HG03280 (cell line): Measurements from ENCODE around the gene ACTN4.
"Not testable (repeated sequence)": the region's sequence is repeated elsewhere in the genome, so short reads cannot be mapped to it uniquely, and the experiment has no call there.

Source experiments
- ATAC-seq: cut with Tn5 transposase; IDR thresholded peaks from one replicate; pipeline ENCODE4 v1.9.1; 2021; ENCODE audit warnings: mild to moderate bottlenecking, moderate library complexity; ENCODE audit not compliant: unreplicated experiment

ACTN4 gene

GRCh38 chr19:38735257-38735686 is 87.8 kb downstream of the ACTN4 start:
- ATAC-seq = no peak

DNA sequence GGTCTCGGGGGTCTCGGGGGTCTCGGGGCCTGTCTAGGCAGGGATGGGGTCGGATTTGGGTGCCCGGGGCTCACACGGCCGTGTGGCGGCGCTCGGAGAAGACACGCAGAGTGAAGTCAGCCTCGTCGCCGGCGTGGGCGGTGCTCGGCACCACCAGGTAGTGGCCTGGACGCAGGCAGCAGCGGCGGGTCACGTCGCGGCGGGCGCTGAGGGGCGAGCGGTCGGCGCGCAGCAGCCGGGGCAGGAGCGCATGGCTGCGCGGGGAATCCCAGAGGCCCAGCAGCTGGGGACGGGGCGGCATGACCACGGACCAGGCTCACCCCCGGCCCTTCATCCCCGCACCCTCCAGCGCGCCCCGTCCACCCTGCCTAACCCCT is 88.6 kb downstream of the ACTN4 start:
- ATAC-seq = no peak

GRCh38 chr19:38736413-38737280 is 89.2 kb downstream of the ACTN4 start:
- ATAC-seq = no peak

GRCh38 chr19:38737281-38737865 is 89.9 kb downstream of the ACTN4 start:
- no peak for ATAC-seq

DNA sequence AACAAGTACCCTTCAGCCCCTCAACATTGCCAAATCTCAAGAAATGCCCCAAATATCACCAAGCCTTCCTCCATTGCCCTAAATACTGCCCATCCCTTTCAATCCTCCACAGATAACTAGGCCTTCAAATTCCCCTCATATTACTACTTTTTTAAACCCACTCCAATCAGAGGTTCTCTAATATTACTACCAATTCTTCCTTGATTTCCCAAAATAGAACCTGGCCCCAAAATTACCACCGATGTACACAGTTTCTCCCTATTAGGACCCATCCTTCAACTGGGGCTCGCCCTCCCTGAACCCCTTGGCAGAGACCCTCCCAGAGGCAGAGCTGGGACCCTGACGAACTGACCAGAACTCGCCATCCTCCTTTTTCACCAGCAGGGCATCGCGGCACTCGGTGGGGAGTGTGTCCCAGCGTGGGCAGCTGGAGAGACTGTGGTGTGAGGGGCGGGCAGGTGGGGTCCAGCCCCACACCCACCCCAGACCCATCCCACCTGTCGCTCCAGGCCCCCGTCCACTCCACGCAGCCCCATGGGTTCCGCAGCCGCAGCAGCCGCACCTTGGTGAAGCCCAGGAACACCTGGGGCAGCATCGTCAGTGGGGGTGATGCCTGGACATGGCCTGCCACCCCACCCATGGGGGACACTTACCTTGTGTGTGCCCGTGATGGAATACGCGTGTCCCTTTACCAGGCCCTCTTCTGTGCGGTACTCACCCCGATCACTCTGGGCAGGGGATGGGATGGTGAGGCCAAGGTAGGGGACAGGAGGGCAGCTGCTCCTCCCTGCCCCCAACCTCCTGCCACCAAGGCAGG is 90.7 kb downstream of the ACTN4 start:
- ATAC-seq = no peak

DNA sequence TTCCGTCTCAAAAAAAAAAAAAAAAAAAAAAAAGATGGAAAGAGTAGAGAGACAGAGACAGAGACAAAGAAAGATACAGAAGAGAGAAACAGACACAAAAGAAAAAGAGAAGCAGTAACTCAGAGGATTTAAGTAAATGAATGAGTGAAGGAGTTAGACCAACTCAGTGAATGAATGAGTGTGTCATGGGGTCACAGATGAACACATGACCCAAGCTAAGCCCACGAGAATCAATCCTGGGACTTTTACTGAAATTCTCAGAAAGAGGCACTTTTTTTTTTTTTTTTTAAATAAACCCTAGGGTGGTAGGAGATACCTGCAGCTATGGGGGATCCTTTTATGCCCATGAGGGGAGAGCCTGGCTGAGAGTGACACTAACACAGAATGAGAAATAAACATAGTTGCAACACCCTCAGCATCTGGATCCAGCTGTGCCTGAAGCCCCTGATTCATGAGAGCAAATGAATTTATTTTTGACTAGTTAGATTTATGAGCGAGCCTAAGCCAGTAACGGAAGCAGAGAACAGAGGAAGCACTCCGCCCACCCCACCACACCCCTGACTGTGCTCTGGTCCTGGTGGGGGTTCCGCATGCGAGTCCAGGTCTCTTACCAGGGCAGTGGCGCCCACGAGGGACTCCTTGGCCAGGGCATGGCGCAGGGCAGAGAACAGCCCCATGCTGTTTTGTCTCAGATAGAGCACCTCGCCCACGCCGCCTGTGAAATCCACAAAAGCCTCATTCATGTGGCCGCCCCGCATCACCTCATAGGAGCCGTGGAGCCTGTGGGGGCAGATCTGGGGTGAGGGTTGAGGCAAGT is 92.2 kb downstream of the ACTN4 start:
- no peak for ATAC-seq

GRCh38 chr19:38740257-38740592 is 92.8 kb downstream of the ACTN4 start:
- no peak for ATAC-seq

DNA sequence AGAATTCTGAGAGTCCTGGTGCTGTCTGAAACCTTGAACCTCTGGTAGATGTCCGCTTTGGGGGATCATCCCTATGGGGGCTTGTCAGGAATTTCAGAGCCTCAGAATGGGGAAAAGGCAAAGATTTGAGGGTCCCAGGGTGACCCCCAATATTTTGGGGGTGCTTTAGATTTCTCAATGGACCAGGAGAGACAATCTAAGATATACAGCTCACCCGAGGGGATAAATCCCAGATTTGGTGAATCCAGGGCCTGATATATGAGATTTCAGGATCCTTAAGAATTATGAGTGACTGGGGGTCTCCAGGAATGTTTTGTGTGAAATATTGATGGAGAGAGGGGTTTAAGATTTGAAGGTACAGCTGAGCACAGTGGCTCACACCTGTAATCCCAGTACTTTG is 93.5 kb downstream of the ACTN4 start:
- ATAC-seq = no peak

- ATAC-seq = no peak
Measured at GRCh38 chr19:38741670-38742069, 94.2 kb downstream of the ACTN4 start.

DNA sequence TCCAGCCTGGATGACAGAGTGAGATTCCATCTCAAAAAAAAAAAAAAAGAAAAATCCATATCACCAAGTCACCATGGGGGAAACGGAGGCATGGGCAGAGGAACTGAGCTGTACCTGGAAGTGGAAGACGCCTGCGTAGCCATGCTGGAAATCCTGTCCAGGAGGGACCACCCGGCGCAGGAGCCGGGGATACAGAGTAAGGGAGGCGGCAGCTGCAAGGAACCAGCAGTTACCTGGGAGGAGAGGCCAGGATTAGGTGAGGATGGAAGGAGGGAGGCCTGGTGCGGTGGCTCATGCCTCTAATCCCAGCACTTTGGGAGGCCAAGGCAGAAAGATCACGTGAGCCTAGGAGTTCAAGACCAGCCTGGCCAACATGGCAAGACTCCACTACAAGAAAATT is 94.8 kb downstream of the ACTN4 start:
- no peak for ATAC-seq

GRCh38 chr19:38742906-38743305 is 95.5 kb downstream of the ACTN4 start:
- ATAC-seq = no peak

DNA sequence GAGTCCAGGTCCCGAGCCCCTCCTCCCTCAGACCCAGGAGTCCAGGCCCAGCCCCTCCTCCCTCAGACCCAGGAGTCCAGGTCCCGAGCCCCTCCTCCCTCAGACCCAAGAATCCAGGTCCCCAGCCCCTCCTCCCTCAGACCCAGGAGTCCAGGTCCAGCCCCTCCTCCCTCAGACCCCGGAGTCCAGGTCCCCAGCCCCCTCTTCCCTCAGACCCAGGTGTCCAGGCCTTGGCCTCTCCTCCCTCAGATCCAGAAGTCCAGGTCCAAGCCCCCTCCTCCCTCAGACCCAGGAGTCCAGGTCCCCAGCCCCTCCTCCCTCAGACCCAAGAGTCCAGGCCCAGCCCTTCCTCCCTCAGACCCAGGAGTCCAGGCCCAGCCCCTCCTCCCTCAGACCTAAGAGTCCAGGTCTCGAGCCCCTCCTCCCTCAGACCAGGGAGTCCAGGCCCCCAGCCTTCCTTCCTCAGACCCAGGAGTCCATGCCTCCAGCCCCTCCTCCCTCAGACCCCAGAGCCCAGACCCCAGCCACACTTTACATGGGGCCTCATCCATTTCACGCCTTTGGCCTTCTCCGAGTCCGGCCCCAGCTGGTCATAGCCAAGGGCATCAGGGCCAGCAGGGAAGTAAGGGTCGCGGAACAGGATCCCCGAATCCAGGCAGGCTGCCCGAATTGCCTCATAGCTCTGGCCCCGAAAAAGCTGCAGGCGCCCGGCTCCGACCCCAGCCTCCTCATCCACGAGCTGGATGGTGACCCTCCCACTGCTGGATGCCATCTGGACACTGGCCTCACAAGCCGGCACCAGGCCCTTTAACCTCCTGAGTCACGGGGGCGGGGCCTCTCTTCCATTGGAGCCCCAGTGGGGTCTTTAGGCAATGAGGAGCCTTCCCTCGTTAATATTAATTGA is 96.2 kb downstream of the ACTN4 start:
- ATAC-seq = no peak

- no peak for ATAC-seq
Measured at GRCh38 chr19:38744298-38744681, 96.8 kb downstream of the ACTN4 start, which contains the start of gene CAPN12. Gene CAPN12, minus strand, starts transcription at chr19:38744474. Its CDS starts 309 bp downstream, at chr19:38744165.

GRCh38 chr19:38744874-38745273 is 97.4 kb downstream of the ACTN4 start:
- no peak for ATAC-seq

- ATAC-seq = no peak
Measured at GRCh38 chr19:38745316-38745715, 97.9 kb downstream of the ACTN4 start.

GRCh38 chr19:38753783-38754182 is 106.3 kb downstream of the ACTN4 start:
- ATAC-seq = not testable (repeated sequence)

DNA sequence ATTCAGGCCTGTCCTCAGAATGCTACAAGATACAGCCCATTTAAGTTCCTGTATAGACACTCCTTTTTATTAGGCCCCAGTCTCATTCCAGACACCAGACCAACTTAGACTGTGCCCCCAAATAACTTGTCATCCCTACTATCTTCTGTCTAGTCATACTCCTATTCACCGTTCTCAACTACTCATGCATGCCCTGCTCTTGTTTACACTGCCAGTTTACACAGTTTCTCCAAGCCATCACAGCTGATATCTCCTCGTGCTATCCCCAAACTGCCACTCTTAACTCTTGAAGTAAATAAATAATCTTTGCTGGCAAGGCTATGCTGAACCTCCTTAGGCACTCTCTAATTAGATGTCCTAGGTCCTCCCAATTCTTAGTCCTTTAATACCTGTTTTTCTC is 106.7 kb downstream of the ACTN4 start:
- ATAC-seq = not testable (repeated sequence)

DNA sequence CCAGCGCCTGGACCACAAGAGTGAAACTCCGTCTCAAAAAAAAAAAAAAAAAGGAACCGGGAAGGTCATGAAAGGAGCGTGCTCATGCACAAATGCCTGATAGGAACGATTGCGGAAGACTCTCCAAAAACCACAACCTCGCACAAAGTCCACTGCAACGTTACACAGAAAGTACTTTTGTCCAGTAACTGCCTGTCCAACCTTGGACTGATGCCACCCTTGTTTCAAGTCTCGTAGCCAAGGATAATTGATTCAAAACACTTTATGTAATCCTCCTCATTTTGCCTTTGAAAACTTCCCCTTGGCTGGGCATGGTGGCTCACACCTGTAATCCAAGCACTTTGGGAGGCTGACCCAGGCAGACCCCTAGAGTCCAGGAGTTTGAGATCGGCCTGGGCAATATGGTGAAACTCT is 112.1 kb downstream of the ACTN4 start:
- no peak for ATAC-seq

- not testable (repeated sequence) for ATAC-seq
Measured at GRCh38 chr19:38760805-38761517, 113.5 kb downstream of the ACTN4 start.
